H9 (cell line): Measurements from ENCODE around the gene USP35. TPM values are rescaled to one million over a fixed set of nuclear protein-coding genes. Genes with fewer than 3 reads are reported as not detected.
A peak's percentile ranks its signal among the peaks of the same experiment; 100 is the strongest.

Source experiments
- DNase-seq: peaks from one replicate; pipeline ENCODE4 v3.0.0-alpha.2; 2017
- H2AFZ ChIP-seq: one replicate; pipeline ENCODE4 v1.6.1; 2013; ENCODE audit warnings: mild to moderate bottlenecking, low read length, control low read depth, moderate library complexity
- H2AK5ac ChIP-seq: 2 replicates; pipeline ENCODE4 v1.6.1; 2013; ENCODE audit warnings: low read length, control low read depth, mixed read lengths; ENCODE audit not compliant: insufficient read length
- H2BK120ac ChIP-seq: one replicate; pipeline ENCODE4 v1.6.1; 2013; ENCODE audit warnings: low read depth, mild to moderate bottlenecking, low read length, control low read depth, inconsistent platforms; ENCODE audit not compliant: poor library complexity, severe bottlenecking
- H2BK12ac ChIP-seq: 2 replicates; pipeline ENCODE4 v1.6.1; 2013; ENCODE audit warnings: low read length, control low read depth, mixed read lengths, low read depth; ENCODE audit not compliant: insufficient read length
- H2BK15ac ChIP-seq: 2 replicates; pipeline ENCODE4 v1.6.1; 2013; ENCODE audit warnings: low read depth, low read length, control low read depth
- H2BK20ac ChIP-seq: one replicate; pipeline ENCODE4 v1.6.1; 2013; ENCODE audit warnings: low read depth, mild to moderate bottlenecking, low read length, control low read depth, inconsistent platforms; ENCODE audit not compliant: poor library complexity, severe bottlenecking
- H2BK5ac ChIP-seq: 2 replicates; pipeline ENCODE4 v1.6.1; 2013; ENCODE audit warnings: low read length, control low read depth, mixed read lengths; ENCODE audit not compliant: insufficient read length
- H3K14ac ChIP-seq: 2 replicates; pipeline ENCODE4 v1.6.1; 2013; ENCODE audit warnings: low read length, control low read depth; ENCODE audit not compliant: insufficient read depth
- H3K18ac ChIP-seq: 2 replicates; pipeline ENCODE4 v1.6.1; 2013; ENCODE audit warnings: low read depth, mild to moderate bottlenecking, mixed read lengths, low read length, control low read depth; ENCODE audit not compliant: insufficient read length
- H3K23ac ChIP-seq: 2 replicates; pipeline ENCODE4 v1.6.1; 2013; ENCODE audit warnings: low read length, control low read depth, mixed read lengths, low read depth; ENCODE audit not compliant: insufficient read length
- H3K23me2 ChIP-seq: 2 replicates; pipeline ENCODE4 v1.6.1; 2013; ENCODE audit warnings: low read depth, mild to moderate bottlenecking, mixed read lengths, low read length, control low read depth; ENCODE audit not compliant: insufficient read length, poor library complexity, severe bottlenecking
- H3K27ac ChIP-seq: 2 replicates; pipeline ENCODE4 v1.5.1; 2013; ENCODE audit warnings: low read length, control low read depth, mixed read lengths, low read depth; ENCODE audit not compliant: insufficient read length
- H3K27me3 ChIP-seq: 2 replicates; pipeline ENCODE4 v1.6.1; 2013; ENCODE audit warnings: low read length, control low read depth, inconsistent platforms; ENCODE audit not compliant: insufficient read depth
- H3K4ac ChIP-seq: 2 replicates; pipeline ENCODE4 v1.6.1; 2013; ENCODE audit warnings: low read depth, mild to moderate bottlenecking, control low read depth, inconsistent platforms, low read length, moderate library complexity
- H3K4me1 ChIP-seq: 2 replicates; pipeline ENCODE4 v1.6.1; 2013; ENCODE audit warnings: low read length, control low read depth, inconsistent platforms; ENCODE audit not compliant: insufficient read depth
- H3K4me2 ChIP-seq: 2 replicates; pipeline ENCODE4 v1.6.1; 2013; ENCODE audit warnings: low read length, control low read depth, mixed read lengths; ENCODE audit not compliant: insufficient read length, insufficient read depth
- H3K56ac ChIP-seq: 2 replicates; pipeline ENCODE4 v1.6.1; 2013; ENCODE audit warnings: low read depth, mild to moderate bottlenecking, mixed read lengths, low read length, control low read depth; ENCODE audit not compliant: insufficient read length
- H3K79me1 ChIP-seq: 2 replicates; pipeline ENCODE4 v1.6.1; 2013; ENCODE audit warnings: low read depth, mild to moderate bottlenecking, moderate library complexity, low read length, control low read depth, inconsistent platforms; ENCODE audit not compliant: insufficient read depth, poor library complexity, severe bottlenecking
- H3K79me2 ChIP-seq: 2 replicates; pipeline ENCODE4 v1.6.1; 2013; ENCODE audit warnings: low read length, control low read depth, inconsistent platforms; ENCODE audit not compliant: insufficient read depth
- H3K9ac ChIP-seq: 2 replicates; pipeline ENCODE4 v1.6.1; 2013; ENCODE audit warnings: low read length, control low read depth, mixed read lengths; ENCODE audit not compliant: insufficient read length; ENCODE audit errors: extremely low read depth
- H3K9me3 ChIP-seq: one replicate; pipeline ENCODE4 v1.6.1; 2013; ENCODE audit warnings: low read depth, low read length, inconsistent platforms; ENCODE audit not compliant: control insufficient read depth
- H3T11ph ChIP-seq: one replicate; pipeline ENCODE4 v1.6.1; 2013; ENCODE audit warnings: mild to moderate bottlenecking, low read length, control low read depth, inconsistent platforms
- H4K20me1 ChIP-seq: one replicate; pipeline ENCODE4 v1.6.1; 2013; ENCODE audit not compliant: control insufficient read depth, insufficient read length, insufficient read depth
- H4K5ac ChIP-seq: 2 replicates; pipeline ENCODE4 v1.6.1; 2013; ENCODE audit warnings: low read depth, mild to moderate bottlenecking, mixed read lengths, low read length, control low read depth; ENCODE audit not compliant: insufficient read length
- H4K8ac ChIP-seq: replicated peaks from 2 replicates; pipeline ENCODE4 v1.6.1; 2013; ENCODE audit warnings: low read length, control low read depth, mixed read lengths, low read depth; ENCODE audit not compliant: insufficient read length
- H4K91ac ChIP-seq: 2 replicates; pipeline ENCODE4 v1.6.1; 2013; ENCODE audit warnings: low read depth, mild to moderate bottlenecking, moderate library complexity, mixed read lengths, low read length, control low read depth; ENCODE audit not compliant: insufficient read length
- H3K27ac Mint-ChIP-seq, 3 experiments: 2 replicates in 2 of 3; 3 replicates in 1 of 3; pipeline ENCODE4 v1.8.0; 2020 to 2021; ENCODE audit warnings: mixed read lengths in 3 of 3, mild to moderate bottlenecking in 1 of 3, moderate library complexity in 1 of 3
- H3K27me3 Mint-ChIP-seq: 2 replicates; pipeline ENCODE4 v1.8.0; 2021; ENCODE audit warnings: low read depth, mild to moderate bottlenecking, moderate library complexity, mixed read lengths
- H3K36me3 Mint-ChIP-seq, 3 experiments: 2 replicates in 2 of 3; 3 replicates in 1 of 3; pipeline ENCODE4 v1.8.0; 2020 to 2021; ENCODE audit warnings: low read depth in 3 of 3, mixed read lengths in 3 of 3; ENCODE audit not compliant: insufficient read depth in 1 of 3
- H3K4me1 Mint-ChIP-seq, 2 experiments: 2 replicates each; pipeline ENCODE4 v1.8.0; 2020; ENCODE audit warnings: mixed read lengths in 2 of 2
- H3K4me3 Mint-ChIP-seq, 2 experiments: 2 replicates in 1 of 2; 3 replicates in 1 of 2; pipeline ENCODE4 v1.8.0; 2020 to 2021; ENCODE audit warnings: mild to moderate bottlenecking in 2 of 2, mixed read lengths in 2 of 2, moderate library complexity in 1 of 2
- H3K9me3 Mint-ChIP-seq, 2 experiments: 2 replicates in 1 of 2; 3 replicates in 1 of 2; pipeline ENCODE4 v1.8.0; 2020; ENCODE audit warnings: mild to moderate bottlenecking in 2 of 2, mixed read lengths in 2 of 2, moderate library complexity in 1 of 2
- WGBS: extraction: QIAGEN DNeasy Blood & Tissue Kit; methylation state at CpG from one replicate; pipeline ENCODE4 v1.1.7; 2013; ENCODE audit warnings: missing lambda C conversion rate, low lambda C conversion rate, mixed read lengths; ENCODE audit not compliant: insufficient read length; ENCODE audit errors: extremely low coverage; 5-methylcytosine and 5-hydroxymethylcytosine counted together
- total RNA-seq: library from RNA; stranded (reverse); gene quantifications from 2 replicates; pipeline ENCODE4 v1.2.1, GENCODE V29; 2021
- TF ChIP-seq, protein P1 (sequence below): fragments of 200-600 bp; sonication (generic); conservative IDR thresholded peaks from 3 replicates; pipeline ENCODE4 v1.8.0; 2021; ENCODE audit warnings: antibody characterized with exemption, mild to moderate bottlenecking

USP35 gene
- total RNA-seq, 1 experiment from 2014 or later: 6.8 TPM

DNA sequence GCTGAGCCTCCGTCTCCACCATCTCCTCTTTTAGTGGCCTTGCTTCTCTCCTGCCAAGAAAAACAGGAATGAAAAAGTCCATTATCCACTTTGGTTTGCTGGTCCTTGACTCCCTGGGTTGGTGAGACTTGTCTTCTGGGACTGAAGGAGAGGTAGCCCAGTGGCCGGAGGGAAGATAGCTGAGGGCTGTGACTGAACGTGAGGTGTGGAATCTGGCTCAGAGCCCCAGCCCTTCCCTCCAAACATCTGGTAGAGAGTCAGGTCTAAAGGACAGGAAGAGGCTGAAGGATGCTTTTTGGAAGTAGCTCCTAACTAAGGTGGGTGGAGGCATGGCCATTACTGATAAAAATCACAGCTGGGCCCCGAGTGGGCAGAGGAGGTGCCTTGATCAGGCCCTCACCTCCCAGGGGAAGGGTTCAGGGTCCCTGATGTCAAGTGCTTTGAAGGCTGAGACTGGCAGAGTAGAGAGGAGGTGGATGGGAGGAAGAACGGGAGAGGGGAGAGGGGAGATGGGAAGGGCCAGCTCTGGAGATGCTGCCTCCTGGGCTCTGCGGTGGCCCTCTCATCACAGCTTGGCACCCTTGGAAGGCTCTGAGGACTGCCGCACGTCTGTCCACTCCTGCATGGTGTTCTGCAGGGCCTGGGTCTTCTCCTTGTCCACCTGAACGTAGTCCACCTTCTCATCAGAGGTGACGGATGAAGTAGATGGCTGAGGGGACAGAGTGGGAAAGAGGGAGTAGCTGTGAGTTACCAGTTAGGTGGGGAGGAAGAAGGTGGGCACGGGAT lies 30.2 kb downstream of the USP35 start:
- Histone ChIP-seq H3T11ph (no peak overlapping the region), H4K8ac (no peak overlapping the region), H3K27me3 (no peaks in the 10 kb centered on the region), H2BK120ac (no peak overlapping the region), H2BK5ac (no peak overlapping the region), H3K4ac (no peak overlapping the region), H3K18ac (no peak overlapping the region), H2BK20ac (no peak overlapping the region), H3K27ac (no peak overlapping the region), H3K4me2 (no peak overlapping the region), H4K5ac (no peak overlapping the region), H2AFZ (no peak overlapping the region), H4K91ac (no peak overlapping the region), H3K23me2 (no peaks in the 10 kb centered on the region), H2BK15ac (no peak overlapping the region), H2AK5ac (no peak overlapping the region), H2BK12ac (no peak overlapping the region), H3K79me1 (no peaks in the 10 kb centered on the region), H3K23ac (no peak overlapping the region), H3K9ac (no peak overlapping the region), H3K4me1 (no peaks in the 10 kb centered on the region), H3K56ac (no peak overlapping the region), H3K9me3 (no peaks in the 10 kb centered on the region), H3K14ac (no peak overlapping the region), H4K20me1 (no peaks in the 10 kb centered on the region), H3K79me2 (no peaks in the 10 kb centered on the region)
- Mint-ChIP-seq H3K27ac (no peak overlapping the region; a peak in 2 of 7 replicates), H3K9me3 (no peaks in the 10 kb centered on the region), H3K4me3 (no peak overlapping the region), H3K27me3 (no peaks in the 10 kb centered on the region), H3K4me1 (no peaks in the 10 kb centered on the region), H3K36me3 (peaks cover 0 to 21% (median 17%) of the 10 kb centered on the region in 3 experiments; a peak in 6 of 7 replicates)
- peak; percentile 16 for DNase-seq
- WGBS: no CpG with 5 or more reads among the region's 11 CpGs
- TF ChIP-seq, protein P1, sequence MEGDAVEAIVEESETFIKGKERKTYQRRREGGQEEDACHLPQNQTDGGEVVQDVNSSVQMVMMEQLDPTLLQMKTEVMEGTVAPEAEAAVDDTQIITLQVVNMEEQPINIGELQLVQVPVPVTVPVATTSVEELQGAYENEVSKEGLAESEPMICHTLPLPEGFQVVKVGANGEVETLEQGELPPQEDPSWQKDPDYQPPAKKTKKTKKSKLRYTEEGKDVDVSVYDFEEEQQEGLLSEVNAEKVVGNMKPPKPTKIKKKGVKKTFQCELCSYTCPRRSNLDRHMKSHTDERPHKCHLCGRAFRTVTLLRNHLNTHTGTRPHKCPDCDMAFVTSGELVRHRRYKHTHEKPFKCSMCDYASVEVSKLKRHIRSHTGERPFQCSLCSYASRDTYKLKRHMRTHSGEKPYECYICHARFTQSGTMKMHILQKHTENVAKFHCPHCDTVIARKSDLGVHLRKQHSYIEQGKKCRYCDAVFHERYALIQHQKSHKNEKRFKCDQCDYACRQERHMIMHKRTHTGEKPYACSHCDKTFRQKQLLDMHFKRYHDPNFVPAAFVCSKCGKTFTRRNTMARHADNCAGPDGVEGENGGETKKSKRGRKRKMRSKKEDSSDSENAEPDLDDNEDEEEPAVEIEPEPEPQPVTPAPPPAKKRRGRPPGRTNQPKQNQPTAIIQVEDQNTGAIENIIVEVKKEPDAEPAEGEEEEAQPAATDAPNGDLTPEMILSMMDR: no peak
